ENCODE measurements around the gene MAP4K2.

MAP4K2 gene

GRCh38 chr11:64754919-64755662, 47.9 kb downstream of the MAP4K2 start:
- TF ChIP-seq CTCF (conservative IDR thresholded peaks at IDR 0.05; ENCODE audit: low read depth, low read length), result no peak
- no peak overlapping the region for H3K4me3 ChIP-seq (ENCODE audit: low read length)
- no peak for DNase-seq (ENCODE audit: low read depth)

GRCh38 chr11:64754124-64754918, 48.7 kb downstream of the MAP4K2 start:
- TF ChIP-seq CTCF (conservative IDR thresholded peaks at IDR 0.05; ENCODE audit: low read depth, low read length), result no peak
- DNase-seq (ENCODE audit: low read depth), result no peak
- no peak overlapping the region for H3K4me3 ChIP-seq (ENCODE audit: low read length)

GRCh38 chr11:64753380-64754123, 49.5 kb downstream of the MAP4K2 start:
- TF ChIP-seq CTCF (conservative IDR thresholded peaks at IDR 0.05; ENCODE audit: low read depth, low read length), result no peak

GRCh38 chr11:64753019-64753379, 50.0 kb downstream of the MAP4K2 start:
- DNase-seq (ENCODE audit: low read depth), result no peak
- no peak overlapping the region for H3K4me3 ChIP-seq (ENCODE audit: low read length)
- TF ChIP-seq CTCF (conservative IDR thresholded peaks at IDR 0.05; ENCODE audit: low read depth, low read length), result no peak

More at GRCh38 chr11:64753380-64754123, 49.5 kb downstream of the MAP4K2 start:
- H3K4me3 ChIP-seq (ENCODE audit: low read length), result no peak overlapping the region
- DNase-seq (ENCODE audit: low read depth), result no peak

- no peak for TF ChIP-seq CTCF (conservative IDR thresholded peaks at IDR 0.05; ENCODE audit: low read depth, low read length)
- no peak for DNase-seq (ENCODE audit: low read depth)
- no peak overlapping the region for H3K4me3 ChIP-seq (ENCODE audit: low read length)
Observed at GRCh38 chr11:64752175-64752970, 50.6 kb downstream of the MAP4K2 start.

GRCh38 chr11:64751580-64751979, 51.4 kb downstream of the MAP4K2 start:
- no peak for TF ChIP-seq CTCF (conservative IDR thresholded peaks at IDR 0.05; ENCODE audit: low read depth, low read length)
- no peak for DNase-seq (ENCODE audit: low read depth)
- H3K4me3 ChIP-seq (ENCODE audit: low read length), result no peak overlapping the region

Data from retinal pigment epithelial cell (primary cell).